Neural cell (in vitro differentiated cells): ENCODE measurements around the gene HDAC9. TPM values are rescaled to one million over a fixed set of nuclear protein-coding genes. Genes with fewer than 3 reads are reported as not detected.

ENCODE experiments used
- H2AFZ ChIP-seq: fragments of 200-600, 300-800 bp; sonication (generic), shearing (Covaris generic); 2 replicates; pipeline ENCODE4 v1.6.0; 2014; ENCODE audit warnings: low read depth, mild to moderate bottlenecking, antibody characterized with exemption, low read length, moderate library complexity
- H3F3A ChIP-seq: fragments of 200-600 bp; shearing (Covaris generic); 2 replicates; pipeline ENCODE4 v1.6.1; 2016; ENCODE audit warnings: mild to moderate bottlenecking, moderate library complexity, mixed read lengths, antibody characterized with exemption, low read length; ENCODE audit not compliant: insufficient read depth, poor library complexity, severe bottlenecking
- H3K27ac ChIP-seq: fragments of 200-600, 300-800 bp; sonication (generic), shearing (Covaris generic); 2 replicates; pipeline ENCODE4 v1.5.1; 2014; ENCODE audit warnings: mild to moderate bottlenecking, low read length, moderate library complexity
- H3K27me3 ChIP-seq: fragments of 300-800, 200-600 bp; sonication (generic), shearing (Covaris generic); 2 replicates; pipeline ENCODE4 v1.6.0; 2014; ENCODE audit warnings: mild to moderate bottlenecking, low read depth, low read length, moderate library complexity; ENCODE audit not compliant: insufficient read depth
- H3K36me3 ChIP-seq: fragments of 300-800, 200-600 bp; sonication (generic), shearing (Covaris generic); 2 replicates; pipeline ENCODE4 v1.5.1; 2014; ENCODE audit warnings: mild to moderate bottlenecking, antibody characterized with exemption, low read length, moderate library complexity; ENCODE audit not compliant: insufficient read depth
- H3K4me2 ChIP-seq: fragments of 300-800, 200-600 bp; sonication (generic), shearing (Covaris generic); 2 replicates; pipeline ENCODE4 v1.6.0; 2014; ENCODE audit warnings: mild to moderate bottlenecking, low read length
- H3K4me3 ChIP-seq: fragments of 300-800, 200-600 bp; sonication (generic), shearing (Covaris generic); 2 replicates; pipeline ENCODE4 v1.5.1; 2014; ENCODE audit warnings: mild to moderate bottlenecking, low read length, moderate library complexity
- H3K79me2 ChIP-seq: fragments of 200-600 bp; shearing (Covaris generic); replicated peaks from 2 replicates; pipeline ENCODE4 v1.6.0; 2014; ENCODE audit warnings: mild to moderate bottlenecking, low read length, moderate library complexity; ENCODE audit not compliant: insufficient read depth
- H3K9ac ChIP-seq: fragments of 300-800, 200-600 bp; sonication (generic), shearing (Covaris generic); 2 replicates; pipeline ENCODE4 v1.6.1; 2016; ENCODE audit warnings: mild to moderate bottlenecking, low read length, mixed read lengths
- H3K9me2 ChIP-seq: fragments of 200-600 bp; shearing (Covaris generic); 2 replicates; pipeline ENCODE4 v1.6.1; 2016; ENCODE audit warnings: mild to moderate bottlenecking, low read length, mixed read lengths; ENCODE audit not compliant: insufficient read depth
- H3K9me3 ChIP-seq: fragments of 200-600, 300-800 bp; sonication (generic), shearing (Covaris generic); 2 replicates; pipeline ENCODE4 v1.6.1; 2016; ENCODE audit warnings: mild to moderate bottlenecking, mixed run types, low read length, moderate library complexity, mixed read lengths
- H4K20me1 ChIP-seq: fragments of 200-600 bp; shearing (Covaris generic); 2 replicates; pipeline ENCODE4 v1.6.1; 2016; ENCODE audit warnings: mild to moderate bottlenecking, mixed run types; ENCODE audit not compliant: insufficient read depth
- EP300 ChIP-seq: fragments of 450-650 bp; conservative IDR thresholded peaks from 2 replicates; pipeline ENCODE4 v1.6.1; 2014; ENCODE audit warnings: antibody characterized with exemption, mild to moderate bottlenecking, moderate library complexity; ENCODE audit not compliant: poor library complexity, severe bottlenecking
- EZH2 ChIP-seq: fragments of 200-600, 300-800 bp; shearing (Covaris generic), sonication (generic); IDR thresholded peaks from 2 replicates; pipeline ENCODE4 v1.6.1; 2014; ENCODE audit warnings: antibody characterized with exemption, low read length, borderline replicate concordance, mild to moderate bottlenecking; ENCODE audit not compliant: insufficient read depth, poor library complexity, severe bottlenecking
- MXI1 ChIP-seq: fragments of 450-650 bp; conservative IDR thresholded peaks from 2 replicates; pipeline ENCODE4 v1.6.1; 2014; ENCODE audit warnings: antibody characterized with exemption, mild to moderate bottlenecking; ENCODE audit not compliant: poor library complexity, severe bottlenecking
- POLR2AphosphoS5 ChIP-seq: IDR thresholded peaks from 2 replicates; pipeline ENCODE4 v1.6.1; 2012
- RAD21 ChIP-seq: fragments of 450-650 bp; conservative IDR thresholded peaks from 2 replicates; pipeline ENCODE4 v1.6.1; 2014; ENCODE audit warnings: antibody characterized with exemption, mild to moderate bottlenecking, moderate library complexity
- REST ChIP-seq: IDR thresholded peaks from 2 replicates; pipeline ENCODE4 v1.6.1; 2012; ENCODE audit warnings: borderline replicate concordance
- SMC3 ChIP-seq: fragments of 450-650 bp; conservative IDR thresholded peaks from 2 replicates; pipeline ENCODE4 v1.6.1; 2014; ENCODE audit warnings: antibody characterized with exemption, mild to moderate bottlenecking, moderate library complexity; ENCODE audit not compliant: poor library complexity
- TAF1 ChIP-seq: IDR thresholded peaks from 2 replicates; pipeline ENCODE4 v1.6.1; 2012; ENCODE audit warnings: low read depth
- polyA plus RNA-seq: library from polyadenylated mRNA; depleted of rRNA; stranded (reverse); fragments of >200 nt; gene quantifications from 2 replicates; pipeline ENCODE4 v1.2.3, GENCODE V29; 2014
- TF ChIP-seq, protein P1 (sequence below): fragments of 450-650 bp; IDR thresholded peaks from 2 replicates; pipeline ENCODE4 v1.5.1; 2014; ENCODE audit warnings: antibody characterized with exemption, mild to moderate bottlenecking, moderate library complexity; ENCODE audit not compliant: poor library complexity, severe bottlenecking

Gene HDAC9
- polyA plus RNA-seq, 1 donor from 2014 or later = 15.9 TPM

DNA sequence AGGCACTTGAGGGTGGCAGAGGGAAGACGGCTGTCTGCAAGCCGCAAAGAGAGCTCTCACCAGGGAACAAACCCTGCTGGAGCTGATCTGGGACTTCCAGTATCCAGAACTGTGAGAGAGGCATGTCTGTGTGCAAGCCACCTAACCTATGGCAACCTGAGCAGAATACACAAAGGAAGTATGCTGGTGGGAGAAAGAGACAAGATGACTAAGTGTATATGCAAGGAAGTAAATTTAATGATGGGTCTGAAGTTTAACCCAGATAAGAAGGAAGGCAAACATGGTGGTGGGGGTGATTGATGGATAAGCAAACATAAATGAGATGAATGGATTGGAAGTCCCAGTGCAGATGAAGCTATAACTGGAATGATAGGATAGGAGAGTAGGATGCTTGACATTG is 328.6 kb downstream of the HDAC9 start:
- no peaks in the 10 kb centered on the region for H3K36me3 ChIP-seq
- H3K27ac ChIP-seq = no peak overlapping the region
- H3F3A ChIP-seq = no peaks in the 10 kb centered on the region
- no peak overlapping the region for H3K9ac ChIP-seq
- H3K9me3 ChIP-seq = no peaks in the 10 kb centered on the region
- H3K9me2 ChIP-seq = no peaks in the 10 kb centered on the region
- H3K27me3 ChIP-seq = no peaks in the 10 kb centered on the region
- TF ChIP-seq EP300 = no peak
- no peak overlapping the region for H2AFZ ChIP-seq
- H3K4me2 ChIP-seq = no peak overlapping the region
- no peaks in the 10 kb centered on the region for H3K79me2 ChIP-seq
- no peaks in the 10 kb centered on the region for H4K20me1 ChIP-seq
- no peak overlapping the region for H3K4me3 ChIP-seq

- no peak overlapping the region for H3K27ac ChIP-seq
- no peak overlapping the region for H2AFZ ChIP-seq
- H3K9me3 ChIP-seq = no peaks in the 10 kb centered on the region
- TF ChIP-seq EP300 = no peak
- TF ChIP-seq, protein P1, sequence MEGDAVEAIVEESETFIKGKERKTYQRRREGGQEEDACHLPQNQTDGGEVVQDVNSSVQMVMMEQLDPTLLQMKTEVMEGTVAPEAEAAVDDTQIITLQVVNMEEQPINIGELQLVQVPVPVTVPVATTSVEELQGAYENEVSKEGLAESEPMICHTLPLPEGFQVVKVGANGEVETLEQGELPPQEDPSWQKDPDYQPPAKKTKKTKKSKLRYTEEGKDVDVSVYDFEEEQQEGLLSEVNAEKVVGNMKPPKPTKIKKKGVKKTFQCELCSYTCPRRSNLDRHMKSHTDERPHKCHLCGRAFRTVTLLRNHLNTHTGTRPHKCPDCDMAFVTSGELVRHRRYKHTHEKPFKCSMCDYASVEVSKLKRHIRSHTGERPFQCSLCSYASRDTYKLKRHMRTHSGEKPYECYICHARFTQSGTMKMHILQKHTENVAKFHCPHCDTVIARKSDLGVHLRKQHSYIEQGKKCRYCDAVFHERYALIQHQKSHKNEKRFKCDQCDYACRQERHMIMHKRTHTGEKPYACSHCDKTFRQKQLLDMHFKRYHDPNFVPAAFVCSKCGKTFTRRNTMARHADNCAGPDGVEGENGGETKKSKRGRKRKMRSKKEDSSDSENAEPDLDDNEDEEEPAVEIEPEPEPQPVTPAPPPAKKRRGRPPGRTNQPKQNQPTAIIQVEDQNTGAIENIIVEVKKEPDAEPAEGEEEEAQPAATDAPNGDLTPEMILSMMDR = no peak
- TF ChIP-seq RAD21 = no peak
- no peak overlapping the region for H3K4me2 ChIP-seq
- no peaks in the 10 kb centered on the region for H3K27me3 ChIP-seq
- H3K36me3 ChIP-seq = no peaks in the 10 kb centered on the region
- H3F3A ChIP-seq = no peaks in the 10 kb centered on the region
- no peak overlapping the region for H3K9ac ChIP-seq
- no peaks in the 10 kb centered on the region for H3K79me2 ChIP-seq
- no peaks in the 10 kb centered on the region for H4K20me1 ChIP-seq
- no peaks in the 10 kb centered on the region for H3K9me2 ChIP-seq
- no peak overlapping the region for H3K4me3 ChIP-seq
These were observed 332.9 kb downstream of the HDAC9 start for GRCh38 chr7:18828260-18828993.

- Histone ChIP-seq H3K27me3 (no peaks in the 10 kb centered on the region), H3K27ac (no peak overlapping the region), H4K20me1 (no peaks in the 10 kb centered on the region), H3K9ac (no peak overlapping the region), H3K9me3 (no peaks in the 10 kb centered on the region), H3K36me3 (no peaks in the 10 kb centered on the region), H3K4me2 (no peak overlapping the region), H2AFZ (no peak overlapping the region), H3K4me3 (no peak overlapping the region), H3K79me2 (no peaks in the 10 kb centered on the region), H3K9me2 (no peaks in the 10 kb centered on the region), H3F3A (no peaks in the 10 kb centered on the region)
- no peak for TF ChIP-seq MXI1
- TF ChIP-seq REST = no peak
- TF ChIP-seq EP300 = no peak
- TF ChIP-seq, protein P1 = no peak
- TF ChIP-seq RAD21 = no peak
- no peak for TF ChIP-seq EZH2
- TF ChIP-seq TAF1 = no peak
- TF ChIP-seq POLR2AphosphoS5 = no peak
- no peak for TF ChIP-seq SMC3
These were observed 333.7 kb downstream of the HDAC9 start for GRCh38 chr7:18828994-18829857.
